Kasumi-1 (cell line): Measurements from ENCODE around the gene PRKCI.
"Not testable (repeated sequence)": the region's sequence is repeated elsewhere in the genome, so short reads cannot be mapped to it uniquely, and the experiment has no call there.

Experiments used
- DNase-seq, 2 experiments: peaks; one replicate each; lab custom pipeline; 2025; lab: John Stamatoyannopoulos, UW

PRKCI gene

GRCh38 chr3:170221924-170222646 is at the start of gene PRKCI:
Gene PRKCI (plus strand): TSS chr3:170222424. CDS start chr3:170222670, 246 bp downstream.
- DNase-seq = peak; percentile 90 to 96

GRCh38 chr3:170178651-170179050 is 43.6 kb upstream of the PRKCI start:
- DNase-seq = no peak

GRCh38 chr3:170179432-170179831 is 42.8 kb upstream of the PRKCI start:
- DNase-seq = no peak

- peak in 1 of 2 experiments; percentile 27 for DNase-seq
Measured at GRCh38 chr3:170180079-170180907, 41.9 kb upstream of the PRKCI start.

- peak; percentile 85 to 93 for DNase-seq
Measured at GRCh38 chr3:170180908-170181885, 41.0 kb upstream of the PRKCI start, which contains the start of gene PHC3. Gene PHC3 (minus strand): TSS chr3:170181733. CDS start chr3:170181715, 18 bp downstream.

- no peak for DNase-seq
Measured at GRCh38 chr3:170189398-170190256, 32.6 kb upstream of the PRKCI start.

- DNase-seq = not testable (repeated sequence)
Measured at GRCh38 chr3:170195759-170196158, 26.5 kb upstream of the PRKCI start.

- no peak for DNase-seq
Measured at GRCh38 chr3:170196833-170197232, 25.4 kb upstream of the PRKCI start.

GRCh38 chr3:170200987-170201386 is 21.2 kb upstream of the PRKCI start:
- DNase-seq = no peak

GRCh38 chr3:170201527-170201926 is 20.7 kb upstream of the PRKCI start:
- DNase-seq = no peak

- no peak for DNase-seq
Measured at GRCh38 chr3:170203457-170203856, 18.8 kb upstream of the PRKCI start.

GRCh38 chr3:170204023-170204472 is 18.2 kb upstream of the PRKCI start:
- no peak for DNase-seq

GRCh38 chr3:170204509-170204908 is 17.7 kb upstream of the PRKCI start:
- DNase-seq = no peak

- DNase-seq = no peak
Measured at GRCh38 chr3:170205302-170205701, 16.9 kb upstream of the PRKCI start.

GRCh38 chr3:170206164-170206762 is 16.0 kb upstream of the PRKCI start:
- DNase-seq = not testable (repeated sequence)

- DNase-seq = no peak
Measured at GRCh38 chr3:170207717-170208116, 14.5 kb upstream of the PRKCI start.

- peak in 1 of 2 experiments; percentile 23 for DNase-seq
Measured at GRCh38 chr3:170211668-170212067, 10.6 kb upstream of the PRKCI start.

GRCh38 chr3:170219850-170220249 is 2.4 kb upstream of the PRKCI start:
- DNase-seq = peak in 1 of 2 experiments; percentile 16

- DNase-seq = no peak
Measured at GRCh38 chr3:170220871-170221270, 1.4 kb upstream of the PRKCI start.
